Urothelium cell line (cell line): ENCODE measurements around the gene KRTAP4-16.
"Not testable (repeated sequence)": the region's sequence is repeated elsewhere in the genome, so short reads cannot be mapped to it uniquely, and the experiment has no call there.

Experiments
- DNase-seq: peaks from one replicate; pipeline ENCODE4 v3.0.0; 2011; ENCODE audit warnings: low spot score, mixed read lengths
- FAIRE-seq: peaks from 2 replicates; lab custom pipeline; 2011; peaks lifted over from hg19 to GRCh38; lab: Jason Lieb, UNC

KRTAP4-16 gene

GRCh38 chr17:41119696-41120690 is 18.0 kb upstream of the KRTAP4-16 start:
- not testable (repeated sequence) for DNase-seq, FAIRE-seq

DNA sequence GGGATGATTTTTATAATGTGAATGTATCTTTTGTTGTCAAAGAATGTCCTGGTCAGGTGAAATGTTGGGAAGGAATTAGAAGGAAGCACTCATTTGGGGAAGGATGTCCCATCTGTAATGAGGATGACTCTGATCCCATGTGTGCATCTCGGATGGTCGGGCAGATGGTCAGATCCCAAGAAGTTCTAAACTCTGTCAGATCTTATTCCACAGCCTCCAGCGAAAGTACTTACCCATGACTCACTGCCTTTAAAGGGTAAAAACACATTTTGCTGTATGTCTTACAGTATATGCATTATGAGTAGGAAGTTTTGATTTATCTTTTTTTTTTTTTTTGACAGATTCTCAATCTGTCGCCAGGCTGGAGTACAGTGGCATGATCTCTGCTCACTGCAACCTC is 16.7 kb upstream of the KRTAP4-16 start:
- no peak for DNase-seq
- FAIRE-seq, result no peak

DNA sequence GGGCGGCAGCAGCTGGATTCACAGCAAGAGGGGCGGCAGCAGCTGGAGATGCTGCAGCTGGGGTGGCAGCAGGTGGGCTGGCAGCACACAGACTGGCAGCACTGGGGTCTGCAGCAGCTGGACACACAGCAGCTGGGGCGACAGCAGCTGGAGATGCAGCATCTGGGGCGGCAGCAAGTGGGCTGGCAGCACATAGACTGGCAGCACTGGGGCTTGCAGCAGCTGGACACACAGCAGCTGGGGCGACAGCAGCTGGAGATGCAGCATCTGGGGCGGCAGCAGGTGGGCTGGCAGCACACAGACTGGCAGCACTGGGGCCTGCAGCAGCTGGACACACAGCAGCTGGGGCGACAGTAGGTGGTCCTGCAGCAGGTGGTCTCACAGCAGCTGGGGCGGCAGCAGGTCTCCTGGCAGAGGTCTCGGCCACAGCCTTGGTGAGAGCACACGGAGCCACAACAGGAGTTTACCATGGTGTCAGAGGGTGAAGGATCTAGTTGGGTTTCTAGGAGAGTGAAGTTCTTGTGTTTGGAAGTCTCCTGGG is 15.9 kb upstream of the KRTAP4-16 start, which contains the start of gene KRTAP4-11:
Gene KRTAP4-11, minus strand, starts transcription at position 528 of the 541 bp plus-strand sequence. Its CDS starts 58 bp downstream, at position 470.
- not testable (repeated sequence) for FAIRE-seq, DNase-seq

DNA sequence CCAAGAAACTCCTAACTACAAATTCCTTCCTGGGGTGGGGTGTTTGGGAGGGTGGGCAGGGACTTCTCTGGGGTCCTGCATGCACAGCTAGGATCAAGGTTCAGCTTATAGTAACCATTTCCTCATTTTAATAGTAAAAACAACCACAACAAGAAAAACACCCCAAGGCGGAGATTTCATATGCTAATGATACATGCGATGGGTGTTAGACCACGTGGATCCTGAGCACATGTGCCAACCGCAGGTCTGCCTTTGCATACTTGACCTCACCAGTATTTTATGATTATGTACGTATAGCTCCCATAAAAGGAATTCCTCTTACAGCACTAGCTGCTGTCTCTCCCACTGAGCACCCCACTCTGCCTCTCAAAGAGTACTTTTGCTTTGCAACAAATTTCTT is 14.3 kb upstream of the KRTAP4-16 start:
- DNase-seq (no peak), FAIRE-seq (no peak)

DNA sequence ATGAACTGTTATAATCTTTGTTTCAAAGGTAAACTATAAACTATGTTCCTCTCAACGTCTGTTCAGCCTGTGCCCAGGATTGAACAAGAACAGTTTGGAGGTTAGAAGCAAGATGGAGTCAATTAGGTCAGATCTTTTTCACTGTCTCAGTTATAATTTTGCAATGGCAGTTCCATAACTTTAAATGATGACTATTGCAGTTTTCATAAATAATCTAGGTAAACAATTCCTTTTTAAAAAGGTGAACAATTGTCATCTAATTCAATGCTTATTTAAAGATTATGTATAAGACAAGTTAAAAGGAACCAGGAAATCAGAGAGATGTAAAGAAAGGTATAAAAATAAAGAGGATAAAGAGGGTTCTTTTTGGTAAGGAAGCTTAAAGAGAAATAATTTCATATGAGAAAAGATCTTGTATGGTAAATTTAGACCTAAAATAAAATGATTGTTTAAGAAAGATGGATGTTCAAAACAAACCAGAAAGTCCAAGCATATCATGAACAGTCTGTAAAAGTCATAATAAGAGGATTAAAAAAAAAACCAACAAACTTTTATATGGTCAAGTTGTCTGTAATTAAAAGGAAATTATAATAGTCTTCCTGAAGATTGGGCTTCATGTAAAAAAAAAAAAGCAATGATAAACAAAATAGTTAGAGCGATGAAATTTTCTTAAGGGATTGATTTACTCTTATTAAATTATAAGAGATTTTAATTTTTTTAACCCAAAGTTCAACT is 9.3 kb upstream of the KRTAP4-16 start:
- DNase-seq (no peak), FAIRE-seq (no peak)

DNA sequence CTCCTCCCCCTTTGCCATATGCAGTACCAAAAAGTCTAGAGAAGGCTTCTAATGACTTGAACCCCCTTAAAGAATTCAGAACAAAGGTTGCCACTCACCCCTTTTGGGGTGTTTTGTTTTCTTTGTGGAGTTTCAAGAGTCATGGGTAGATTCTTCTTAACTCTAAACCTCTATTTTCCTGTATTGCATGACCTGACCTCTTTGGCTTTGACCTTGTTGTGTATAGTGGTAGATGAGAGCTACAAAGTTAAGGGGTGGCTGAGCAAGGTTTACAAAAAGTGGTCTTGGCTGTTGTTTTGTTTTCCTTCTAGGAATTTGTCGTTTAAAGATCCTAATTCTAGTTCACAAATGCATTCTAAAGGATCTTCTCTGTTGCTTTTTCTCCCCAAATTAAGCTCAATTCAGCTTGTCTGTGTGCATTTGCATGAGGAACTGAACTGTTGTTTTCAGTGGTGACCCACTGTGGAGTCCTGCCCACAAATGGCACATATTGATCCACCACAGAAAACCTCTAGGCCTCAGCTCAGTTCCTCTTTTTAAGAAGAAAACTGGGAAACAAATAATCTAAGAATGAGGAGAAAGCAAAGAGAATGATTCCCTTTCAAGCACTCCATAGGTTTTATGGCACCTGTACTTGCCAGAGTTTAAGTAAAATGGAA is 6.8 kb upstream of the KRTAP4-16 start:
- FAIRE-seq, DNase-seq: not testable (repeated sequence)

DNA sequence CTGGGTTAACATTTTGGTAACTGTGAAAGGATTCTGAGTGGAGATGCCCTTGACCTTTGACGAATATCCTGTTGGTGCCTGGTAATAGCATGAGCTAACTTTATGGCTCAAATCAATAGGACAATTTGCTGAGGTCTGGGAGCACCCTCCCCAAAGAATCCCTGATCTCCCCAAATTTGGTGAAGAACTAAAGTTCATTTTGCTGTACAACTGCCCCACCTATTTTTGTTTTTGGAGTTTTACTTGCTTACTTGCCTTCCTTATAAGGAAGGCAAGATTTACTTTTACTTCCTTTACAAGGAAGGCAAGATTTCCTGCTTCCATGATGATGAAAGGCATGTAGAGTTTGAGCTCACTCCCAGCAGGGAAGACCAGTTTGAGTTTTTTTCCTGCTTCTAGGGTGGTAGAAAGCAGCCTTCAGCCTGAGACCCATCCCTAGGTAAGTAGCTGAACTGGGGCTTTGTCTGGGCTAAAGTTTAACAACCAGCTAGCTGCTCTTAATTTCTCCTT is 6.0 kb upstream of the KRTAP4-16 start:
- DNase-seq (no peak), FAIRE-seq (no peak)

DNA sequence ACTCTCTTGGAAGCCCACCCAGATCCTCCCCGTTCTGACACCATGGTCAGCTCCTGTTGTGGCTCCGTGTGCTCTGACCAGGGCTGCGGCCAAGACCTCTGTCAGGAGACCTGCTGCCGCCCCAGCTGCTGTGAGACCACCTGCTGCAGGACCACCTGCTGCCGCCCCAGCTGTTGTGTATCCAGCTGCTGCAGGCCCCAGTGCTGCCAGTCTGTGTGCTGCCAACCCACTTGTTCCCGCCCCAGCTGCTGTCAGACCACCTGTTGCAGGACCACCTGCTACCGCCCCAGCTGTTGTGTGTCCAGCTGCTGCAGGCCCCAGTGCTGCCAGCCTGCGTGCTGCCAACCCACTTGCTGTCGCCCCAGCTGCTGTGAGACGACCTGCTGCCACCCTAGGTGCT is 3.3 kb upstream of the KRTAP4-16 start, which contains the start of gene KRTAP4-9:
Gene KRTAP4-9, plus strand, starts transcription at position 43 of the 400 bp plus-strand sequence. Its CDS starts 0 bp downstream, at position 43.
- FAIRE-seq, DNase-seq: not testable (repeated sequence)

- peak; percentile 89 for FAIRE-seq
- DNase-seq, result not testable (repeated sequence)
Measured at GRCh38 chr17:41104386-41105038, 2.5 kb upstream of the KRTAP4-16 start.

DNA sequence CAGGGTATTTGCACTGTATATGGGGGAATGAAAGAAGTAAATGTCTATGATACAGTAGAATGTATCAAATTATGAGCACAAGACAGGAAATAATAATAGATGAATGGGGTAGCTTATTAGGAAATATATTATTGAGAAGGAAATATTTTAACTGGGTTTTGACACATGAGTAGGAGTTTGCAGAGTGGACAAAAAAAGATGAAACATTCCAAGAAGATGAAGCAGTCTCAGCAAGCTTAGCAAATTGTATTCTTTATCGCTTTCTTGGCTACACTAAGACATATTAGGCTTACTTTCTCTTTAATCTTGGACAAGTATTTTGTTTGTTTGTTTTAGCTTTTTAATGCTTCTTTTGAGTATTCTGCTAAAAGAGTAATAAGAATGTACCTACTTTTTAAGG is 1.9 kb upstream of the KRTAP4-16 start:
- FAIRE-seq (no peak), DNase-seq (no peak)

DNA sequence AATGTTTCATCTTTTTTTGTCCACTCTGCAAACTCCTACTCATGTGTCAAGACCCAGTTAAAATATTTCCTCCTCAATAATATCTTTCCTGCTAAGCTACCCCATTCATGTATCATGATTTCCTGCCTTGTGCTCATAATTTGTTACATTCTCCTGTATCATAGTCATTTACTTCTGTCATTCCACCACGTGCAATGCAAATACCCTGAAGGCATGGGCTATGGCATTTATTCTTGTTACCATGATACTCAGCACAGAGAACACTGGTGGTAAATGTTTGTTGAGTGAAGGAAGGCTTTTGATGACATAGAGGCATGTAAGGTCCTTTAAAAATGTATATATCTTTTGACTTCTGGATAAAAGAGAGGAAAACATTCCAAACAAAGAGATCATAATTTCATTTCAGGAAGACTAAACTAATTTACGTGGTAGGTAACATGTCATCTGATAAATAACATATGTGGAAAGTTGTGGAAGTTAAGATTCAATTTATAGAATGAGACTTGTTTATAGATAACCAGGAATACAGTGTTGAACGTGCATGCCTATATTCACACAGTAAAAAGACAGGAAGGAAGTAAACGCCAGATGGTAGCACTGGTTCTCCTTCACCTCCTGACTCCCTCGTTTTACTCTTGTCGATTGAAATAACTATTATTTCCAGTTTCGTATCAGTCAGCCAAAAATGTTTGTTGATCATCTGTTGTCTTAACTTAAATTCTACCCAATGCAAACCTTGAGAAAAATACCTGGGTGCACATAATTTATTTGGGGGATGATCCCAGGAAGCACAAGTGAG is 2.1 kb downstream of the KRTAP4-16 start:
- DNase-seq, result not testable (repeated sequence)
- FAIRE-seq, result peak; percentile 20

GRCh38 chr17:41098481-41098880 is 3.5 kb downstream of the KRTAP4-16 start:
- FAIRE-seq, result no peak
- no peak for DNase-seq

DNA sequence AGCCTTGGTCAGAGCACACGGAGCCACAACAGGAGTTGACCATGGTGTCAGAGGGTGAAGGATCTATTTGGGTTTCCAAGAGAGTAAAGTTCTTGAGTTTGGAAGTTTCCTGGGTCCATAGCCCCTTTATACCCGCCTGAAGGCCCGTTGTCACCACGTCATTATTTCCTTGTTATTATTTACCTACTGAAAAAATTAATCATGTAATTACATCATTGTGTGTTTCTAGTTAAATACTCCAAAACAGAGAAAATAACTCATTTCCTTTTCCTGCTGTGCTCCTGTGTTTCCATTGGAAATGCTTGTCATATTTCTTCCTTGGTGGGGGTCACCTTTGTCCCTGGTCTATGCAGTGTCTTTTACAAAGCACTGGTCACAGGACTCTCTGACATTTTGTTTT is 4.0 kb downstream of the KRTAP4-16 start, which contains the start of gene KRTAP4-8:
Gene KRTAP4-8, minus strand, starts transcription at position 101 of the 400 bp plus-strand sequence. Its CDS starts 58 bp downstream, at position 43.
- no peak for FAIRE-seq

DNA sequence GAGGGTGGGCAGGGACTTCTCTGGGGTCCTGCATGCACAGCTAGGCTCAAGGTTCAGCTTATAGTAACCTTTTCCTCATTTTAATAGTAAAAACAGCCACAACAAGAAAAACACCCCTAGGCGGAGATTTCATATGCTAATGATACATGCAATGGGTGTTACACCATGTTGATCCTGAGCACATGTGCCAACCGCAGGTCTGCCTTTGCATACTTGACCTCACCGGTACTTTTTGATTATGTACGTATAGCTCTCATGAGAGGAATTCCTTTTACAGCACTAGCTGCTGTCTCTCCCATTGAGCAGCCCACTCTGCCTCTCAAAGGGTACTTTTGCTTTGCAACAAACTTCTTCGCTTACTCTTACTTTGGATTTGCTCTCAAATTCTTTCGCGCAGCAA is 6.0 kb downstream of the KRTAP4-16 start:
- FAIRE-seq (no peak), DNase-seq (no peak)

More for the DNA sequence above, 4.0 kb downstream of the KRTAP4-16 start, which contains the start of gene KRTAP4-8:
- no peak for DNase-seq

- FAIRE-seq, DNase-seq: not testable (repeated sequence)
Measured at GRCh38 chr17:41088760-41089352, 13.2 kb downstream of the KRTAP4-16 start.

- not testable (repeated sequence) for DNase-seq, FAIRE-seq
Measured at GRCh38 chr17:41084100-41084856, 17.7 kb downstream of the KRTAP4-16 start, which contains the start of gene KRTAP4-7. Gene KRTAP4-7, plus strand, starts transcription at chr17:41084150. Its CDS starts 57 bp downstream, at chr17:41084207.

- peak; percentile 94 for FAIRE-seq
Measured at GRCh38 chr17:41083427-41083826, 18.6 kb downstream of the KRTAP4-16 start.

More at GRCh38 chr17:41083427-41083826, 18.6 kb downstream of the KRTAP4-16 start:
- DNase-seq, result not testable (repeated sequence)
